SK-N-SH treated with all-trans-retinoic acid at 6 μM for 48 hours (cell line): ENCODE data around the gene GLYATL1.

ENCODE experiments used
- ATAC-seq: fragments of 200-7000 bp; cut with Tn5 transposase; 3 replicates; pipeline ENCODE4 v1.9.1; 2020; ENCODE audit warnings: mild to moderate bottlenecking, moderate library complexity
- ARNTL ChIP-seq: fragments of 450-650 bp; formaldehyde crosslinking; IDR thresholded peaks from 2 replicates; pipeline ENCODE4 v1.5.0; 2020; ENCODE audit warnings: low read depth, mild to moderate bottlenecking, moderate library complexity, borderline replicate concordance
- BACH2 ChIP-seq: fragments of 250-450 bp; sonication (Bioruptor Pico); IDR thresholded peaks from 2 replicates; pipeline ENCODE4 v1.9.0; 2021; ENCODE audit warnings: mild to moderate bottlenecking, borderline replicate concordance
- CREB5 ChIP-seq: fragments of 250-450 bp; sonication (Bioruptor Pico); IDR thresholded peaks from 2 replicates; pipeline ENCODE4 v1.5.1; 2020; ENCODE audit warnings: low read depth, mild to moderate bottlenecking, moderate library complexity
- CSRNP3 ChIP-seq: fragments of 250-450 bp; sonication (Bioruptor Pico); IDR thresholded peaks from 2 replicates; pipeline ENCODE4 v1.5.1; 2021; ENCODE audit warnings: mild to moderate bottlenecking, moderate library complexity
- GLIS3 ChIP-seq: fragments of 250-450 bp; sonication (Bioruptor Pico); IDR thresholded peaks from 2 replicates; pipeline ENCODE4 v1.5.0; 2020; ENCODE audit warnings: mild to moderate bottlenecking, moderate library complexity
- ISL1 ChIP-seq: fragments of 250-450 bp; sonication (Bioruptor Pico); IDR thresholded peaks from 2 replicates; pipeline ENCODE4 v2.1.2; 2022; ENCODE audit warnings: mild to moderate bottlenecking, moderate library complexity
- OSR1 ChIP-seq: fragments of 250-450 bp; sonication (Bioruptor Pico); IDR thresholded peaks from 2 replicates; pipeline ENCODE4 v1.8.0; 2022; ENCODE audit warnings: moderate library complexity, mild to moderate bottlenecking, inconsistent platforms
- PATZ1 ChIP-seq: fragments of 250-450 bp; sonication (Bioruptor Pico); IDR thresholded peaks from 2 replicates; pipeline ENCODE4 v1.8.0; 2020; ENCODE audit warnings: mild to moderate bottlenecking, moderate library complexity, borderline replicate concordance
- POU6F1 ChIP-seq: fragments of 250-450 bp; sonication (Bioruptor Pico); IDR thresholded peaks from 2 replicates; pipeline ENCODE4 v1.8.0; 2021; ENCODE audit warnings: low read depth, mild to moderate bottlenecking, moderate library complexity, borderline replicate concordance
- RARB ChIP-seq: fragments of 250-450 bp; sonication (Bioruptor Pico); IDR thresholded peaks from 2 replicates; pipeline ENCODE4 v1.8.0; 2021; ENCODE audit warnings: mild to moderate bottlenecking, moderate library complexity
- TCF4 ChIP-seq: fragments of 250-450 bp; sonication (Bioruptor Pico); IDR thresholded peaks from 2 replicates; pipeline ENCODE4 v1.8.0; 2021; ENCODE audit warnings: mild to moderate bottlenecking, moderate library complexity, borderline replicate concordance
- TOX ChIP-seq: fragments of 250-450 bp; sonication (Bioruptor Pico); IDR thresholded peaks from 2 replicates; pipeline ENCODE4 v1.8.0; 2021; ENCODE audit warnings: mild to moderate bottlenecking, moderate library complexity, borderline replicate concordance
- TSHZ2 ChIP-seq: fragments of 250-450 bp; sonication (Bioruptor Pico); IDR thresholded peaks from 2 replicates; pipeline ENCODE4 v1.5.0; 2020; ENCODE audit warnings: mild to moderate bottlenecking, moderate library complexity
- ZC3H10 ChIP-seq: fragments of 250-450 bp; sonication (Bioruptor Pico); IDR thresholded peaks from 2 replicates; pipeline ENCODE4 v1.5.1; 2021; ENCODE audit warnings: mild to moderate bottlenecking, moderate library complexity
- ZFP3 ChIP-seq: fragments of 250-450 bp; sonication (Bioruptor Pico); IDR thresholded peaks from 2 replicates; pipeline ENCODE4 v1.5.0; 2020; ENCODE audit warnings: mild to moderate bottlenecking, moderate library complexity
- ZFP30 ChIP-seq: fragments of 450-650 bp; formaldehyde crosslinking; IDR thresholded peaks from 2 replicates; pipeline ENCODE4 v1.5.0; 2022; ENCODE audit warnings: mild to moderate bottlenecking, moderate library complexity
- ZNF565 ChIP-seq: fragments of 450-650 bp; formaldehyde crosslinking; conservative IDR thresholded peaks from 2 replicates; pipeline ENCODE4 v1.5.0; 2020; ENCODE audit warnings: low read depth, mild to moderate bottlenecking, moderate library complexity
- ZNF70 ChIP-seq: fragments of 450-650 bp; formaldehyde crosslinking; IDR thresholded peaks from 2 replicates; pipeline ENCODE4 v1.5.0; 2020; ENCODE audit warnings: mild to moderate bottlenecking, moderate library complexity
- ZNF8 ChIP-seq: fragments of 450-650 bp; formaldehyde crosslinking; IDR thresholded peaks from 2 replicates; pipeline ENCODE4 v1.5.0; 2020; ENCODE audit warnings: mild to moderate bottlenecking, moderate library complexity

GLYATL1 gene

GRCh38 chr11:58928107-58928499 lies 11.2 kb upstream of the GLYATL1 start:
- TF ChIP-seq ZNF8 (CRISPR knock-in tag) (no peak), PATZ1 (CRISPR knock-in tag) (no peak), OSR1 (no peak), ZNF565 (no peak), ISL1 (no peak), CSRNP3 (CRISPR knock-in tag) (no peak)

GRCh38 chr11:58928691-58929090 lies 10.6 kb upstream of the GLYATL1 start:
- ATAC-seq, result no peak
- no peak for TF ChIP-seq TSHZ2 (CRISPR knock-in tag)
- no peak for TF ChIP-seq ZNF8 (CRISPR knock-in tag)
- no peak for TF ChIP-seq ZFP30
- TF ChIP-seq ZFP3 (CRISPR knock-in tag), result no peak
- no peak for TF ChIP-seq ZNF70 (CRISPR knock-in tag)
- no peak for TF ChIP-seq GLIS3 (CRISPR knock-in tag)
- TF ChIP-seq ZC3H10 (CRISPR knock-in tag), result no peak
- TF ChIP-seq POU6F1 (CRISPR knock-in tag), result no peak
- no peak for TF ChIP-seq RARB

More at GRCh38 chr11:58928107-58928499, 11.2 kb upstream of the GLYATL1 start:
- ATAC-seq, result no peak

- ATAC-seq, result no peak
- no peak for TF ChIP-seq ZNF70 (CRISPR knock-in tag)
- no peak for TF ChIP-seq CREB5 (CRISPR knock-in tag)
- no peak for TF ChIP-seq RARB
- no peak for TF ChIP-seq BACH2 (CRISPR knock-in tag)
- TF ChIP-seq GLIS3 (CRISPR knock-in tag), result no peak
- no peak for TF ChIP-seq ISL1
- no peak for TF ChIP-seq ZFP3 (CRISPR knock-in tag)
- no peak for TF ChIP-seq POU6F1 (CRISPR knock-in tag)
- TF ChIP-seq TOX (CRISPR knock-in tag), result no peak
- no peak for TF ChIP-seq ZFP30
- no peak for TF ChIP-seq ZC3H10 (CRISPR knock-in tag)
- TF ChIP-seq CSRNP3 (CRISPR knock-in tag), result no peak
- no peak for TF ChIP-seq TCF4
- TF ChIP-seq PATZ1 (CRISPR knock-in tag), result no peak
- TF ChIP-seq ARNTL (CRISPR knock-in tag), result no peak
- TF ChIP-seq TSHZ2 (CRISPR knock-in tag), result no peak
- no peak for TF ChIP-seq OSR1
- no peak for TF ChIP-seq ZNF565
Observed at GRCh38 chr11:58930926-58931325, 8.4 kb upstream of the GLYATL1 start.
